GM12875 (cell line): ENCODE results near the gene TBX20.
"Not testable (repeated sequence)": the region's sequence is repeated elsewhere in the genome, so short reads cannot be mapped to it uniquely, and the experiment has no call there.

Experiments
- H3K4me3 ChIP-seq: one replicate; pipeline ENCODE4 v1.5.1; 2011; ENCODE audit warnings: low read depth, low read length, control low read depth
- CTCF ChIP-seq: IDR thresholded peaks from 2 replicates; pipeline ENCODE4 v1.5.1; 2011; ENCODE audit warnings: low read depth, mild to moderate bottlenecking, control low read depth, inconsistent platforms, low read length, moderate library complexity, borderline replicate concordance; ENCODE audit not compliant: insufficient read depth

The TBX20 gene

GRCh38 chr7:35185908-35186731 is 67.8 kb downstream of the TBX20 start:
- TF ChIP-seq CTCF, result no peak
- no peak overlapping the region for H3K4me3 ChIP-seq

GRCh38 chr7:35185578-35185907 is 68.4 kb downstream of the TBX20 start:
- H3K4me3 ChIP-seq, result not testable (repeated sequence)

- H3K4me3 ChIP-seq, result not testable (repeated sequence)
These were observed 68.9 kb downstream of the TBX20 start for GRCh38 chr7:35184961-35185360.

GRCh38 chr7:35183873-35184503 is 69.9 kb downstream of the TBX20 start:
- H3K4me3 ChIP-seq, result not testable (repeated sequence)

GRCh38 chr7:35180665-35181064 is 73.2 kb downstream of the TBX20 start:
- not testable (repeated sequence) for H3K4me3 ChIP-seq

- not testable (repeated sequence) for H3K4me3 ChIP-seq
These were observed 80.7 kb downstream of the TBX20 start for GRCh38 chr7:35173176-35173575.

- H3K4me3 ChIP-seq, result not testable (repeated sequence)
These were observed 81.8 kb downstream of the TBX20 start for GRCh38 chr7:35172131-35172530.

- H3K4me3 ChIP-seq, result not testable (repeated sequence)
These were observed 86.2 kb downstream of the TBX20 start for GRCh38 chr7:35167658-35168057.

GRCh38 chr7:35167158-35167557 is 86.7 kb downstream of the TBX20 start:
- not testable (repeated sequence) for H3K4me3 ChIP-seq

- not testable (repeated sequence) for H3K4me3 ChIP-seq
These were observed 92.7 kb downstream of the TBX20 start for GRCh38 chr7:35161059-35161740.
